CD4-positive, alpha-beta T cell (primary cell): ENCODE results near the gene FRMD4B. TPM values are rescaled to one million over a fixed set of nuclear protein-coding genes. Genes with fewer than 3 reads are reported as not detected.
A peak's percentile ranks its signal among the peaks of the same experiment; 100 is the strongest.

Experiments
- ATAC-seq: fragments of 200-7000 bp; cut with Tn5 transposase; one replicate; pipeline ENCODE4 v1.10.0; 2022; ENCODE audit warnings: mild to moderate bottlenecking; ENCODE audit not compliant: poor library complexity
- CTCF ChIA-PET: fragments of 350-600 bp; sonication (Branson Sonifier 250); formaldehyde crosslinking; loops from one replicate; lab custom pipeline; 2021; ENCODE audit warnings: antibody characterized with exemption, inconsistent platforms; lab: Charles Lee
- POLR2A ChIA-PET: fragments of 350-600 bp; sonication (Branson Sonifier 250); formaldehyde crosslinking; loops from one replicate; lab custom pipeline; 2021; ENCODE audit warnings: antibody characterized with exemption, inconsistent platforms; lab: Charles Lee
- DNase-seq, 14 experiments: peaks; one replicate each; pipeline ENCODE4 v3.0.0-alpha.2; 2013 to 2020; ENCODE audit warnings: mixed read lengths in 2 of 14
- H3K27ac ChIP-seq, 2 donors: one replicate each; pipeline versions ENCODE4 v1.5.1 to v1.7.0; 2013; ENCODE audit warnings: low read length in 2 of 2, low read depth in 1 of 2, mild to moderate bottlenecking in 1 of 2
- H3K27me3 ChIP-seq, 2 experiments: 1 replicate in 1 of 2; 2 replicates in 1 of 2; pipeline versions ENCODE4 v1.6.1 to v1.7.0; 2013; ENCODE audit warnings: low read length in 2 of 2, control low read depth in 1 of 2, mild to moderate bottlenecking in 1 of 2, moderate library complexity in 1 of 2; ENCODE audit not compliant: insufficient read depth in 2 of 2, control insufficient read depth in 1 of 2
- H3K36me3 ChIP-seq: one replicate; pipeline ENCODE4 v1.6.1; 2013; ENCODE audit warnings: low read length, control low read depth; ENCODE audit not compliant: insufficient read depth
- H3K4me1 ChIP-seq: one replicate; pipeline ENCODE4 v1.6.1; 2013; ENCODE audit warnings: low read length, control low read depth; ENCODE audit not compliant: insufficient read depth
- H3K4me3 ChIP-seq: one replicate; pipeline ENCODE4 v1.5.1; 2013; ENCODE audit warnings: mild to moderate bottlenecking, low read length, moderate library complexity
- H3K9me3 ChIP-seq, 2 experiments: 1 replicate in 1 of 2; 2 replicates in 1 of 2; pipeline versions ENCODE4 v1.6.1 to v1.7.0; 2013; ENCODE audit warnings: low read length in 2 of 2, mild to moderate bottlenecking in 2 of 2, control low read depth in 1 of 2, moderate library complexity in 1 of 2; ENCODE audit not compliant: control insufficient read depth in 1 of 2, insufficient read depth in 1 of 2
- H3K27ac Mint-ChIP-seq: one replicate; pipeline ENCODE4 v1.8.0; 2020; ENCODE audit warnings: mixed read lengths
- H3K27me3 Mint-ChIP-seq: one replicate; pipeline ENCODE4 v1.8.0; 2021; ENCODE audit warnings: mixed read lengths
- H3K36me3 Mint-ChIP-seq: one replicate; pipeline ENCODE4 v1.8.0; 2021; ENCODE audit warnings: low read depth, mixed read lengths
- H3K4me1 Mint-ChIP-seq: one replicate; pipeline ENCODE4 v1.8.0; 2021; ENCODE audit warnings: low read depth, mixed read lengths
- H3K4me3 Mint-ChIP-seq: one replicate; pipeline ENCODE4 v1.8.0; 2020; ENCODE audit warnings: mild to moderate bottlenecking, mixed read lengths
- H3K9me3 Mint-ChIP-seq: one replicate; pipeline ENCODE4 v1.8.0; 2020; ENCODE audit warnings: mixed read lengths
- CTCF ChIP-seq: fragments of 200-600 bp; IDR thresholded peaks from one replicate; pipeline ENCODE4 v1.8.0; 2022; ENCODE audit warnings: antibody characterized with exemption, mild to moderate bottlenecking
- intact Hi-C, 2 experiments: fragments of 100-400 bp; cut with DNase I in 1 of 2; cut with micrococcal nuclease in 1 of 2; formaldehyde crosslinking; loops; one replicate each; pipeline versions ENCODE4 v1.15.1 to v1.9.0; 2023 to 2025; cut with DNase I, micrococcal nuclease
- total RNA-seq, 174 experiments: library from RNA in 2 of 174; stranded (reverse) in 2 of 174; gene quantifications; one replicate each; pipeline ENCODE4 v1.2.3 and lab custom pipeline; 2021 to 2026

FRMD4B gene
- total RNA-seq, 2 experiments from 2014 or later, result 5.5 to 7.7 TPM

DNA sequence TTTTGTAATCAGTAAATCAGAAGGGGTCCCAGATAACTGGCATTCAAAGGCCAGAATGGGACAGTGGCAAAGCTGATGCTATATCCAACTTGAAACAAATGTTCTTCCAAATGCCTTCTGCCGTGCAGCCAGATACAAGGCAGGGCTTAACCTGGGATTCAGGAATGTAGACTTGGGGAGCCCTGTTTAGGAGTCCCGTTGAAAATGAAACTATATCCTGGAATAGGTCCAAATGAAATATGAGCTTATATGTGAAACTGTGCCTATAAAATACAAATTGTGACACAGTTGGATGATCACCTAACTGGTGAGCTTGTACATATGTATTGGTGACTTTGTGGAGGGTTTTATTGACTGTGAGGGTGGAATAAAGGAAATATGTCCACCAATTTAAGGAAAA is 28.7 kb downstream of the FRMD4B start:
- H3K27me3 Mint-ChIP-seq, result peaks cover 6% of the 10 kb centered on the region
- Histone ChIP-seq H3K27me3 (no peaks in the 10 kb centered on the region), H3K9me3 (peaks cover 0 to 4% of the 10 kb centered on the region in 2 experiments), H3K27ac (no peak overlapping the region), H3K4me3 (no peak overlapping the region), H3K36me3 (no peaks in the 10 kb centered on the region), H3K4me1 (no peaks in the 10 kb centered on the region)
- ChIA-PET POLR2A (no interaction called here), CTCF (interaction anchor here (1.0 kb wide), 1 partner anchor 60 kb away, joined by 3 read pairs; no protein-coding TSS in a partner anchor)
- H3K27ac Mint-ChIP-seq, result no peak overlapping the region
- peaks cover 10% of the 10 kb centered on the region for H3K4me1 Mint-ChIP-seq
- no peaks in the 10 kb centered on the region for H3K36me3 Mint-ChIP-seq
- ATAC-seq, result no peak
- intact Hi-C loops, result no loop called here
- TF ChIP-seq CTCF, result no peak
- no peak for DNase-seq
- no peak overlapping the region for H3K4me3 Mint-ChIP-seq
- H3K9me3 Mint-ChIP-seq, result peaks cover 5% of the 10 kb centered on the region

GRCh38 chr3:69354948-69355347 is 30.9 kb downstream of the FRMD4B start:
- POLR2A ChIA-PET, result no interaction called here
- no peaks in the 10 kb centered on the region for H3K27me3 ChIP-seq
- no peak overlapping the region for H3K27ac ChIP-seq
- H3K4me3 ChIP-seq, result no peak overlapping the region
- H3K4me3 Mint-ChIP-seq, result no peak overlapping the region
- DNase-seq (no peak), ATAC-seq (no peak)
- peaks cover 0 to 4% of the 10 kb centered on the region in 2 experiments for H3K9me3 ChIP-seq
- CTCF ChIA-PET, result no interaction called here
- intact Hi-C loops, result no loop called here
- no peaks in the 10 kb centered on the region for H3K36me3 Mint-ChIP-seq
- peaks cover 5% of the 10 kb centered on the region for H3K9me3 Mint-ChIP-seq
- H3K36me3 ChIP-seq, result no peaks in the 10 kb centered on the region
- H3K4me1 Mint-ChIP-seq, result peaks cover 12% of the 10 kb centered on the region
- H3K27ac Mint-ChIP-seq, result no peak overlapping the region
- no peaks in the 10 kb centered on the region for H3K4me1 ChIP-seq
- peaks cover 9% of the 10 kb centered on the region for H3K27me3 Mint-ChIP-seq
- no peak for TF ChIP-seq CTCF

DNA sequence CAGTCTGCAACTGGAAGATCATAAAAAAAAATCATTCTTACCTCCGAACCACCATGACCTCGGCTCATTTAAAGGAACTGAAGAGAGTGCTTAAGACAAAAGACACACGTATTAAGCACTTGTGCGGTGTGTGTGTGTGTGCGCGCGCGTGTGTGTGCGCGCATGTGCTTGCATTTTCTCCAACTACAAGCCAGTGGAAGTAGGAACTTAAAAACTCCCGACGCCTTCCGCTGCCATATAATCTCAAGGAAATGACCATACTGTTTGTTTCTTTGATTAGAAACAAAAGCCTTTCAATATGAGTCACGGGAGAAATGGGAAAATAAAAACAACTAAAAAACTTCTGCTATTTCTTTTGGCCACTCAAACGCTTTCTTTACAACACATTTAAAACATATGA is 32.4 kb downstream of the FRMD4B start:
- Mint-ChIP-seq H3K9me3 (no peaks in the 10 kb centered on the region), H3K36me3 (no peaks in the 10 kb centered on the region), H3K4me3 (peak overlapping the region; percentile 38), H3K27me3 (peaks cover 9% of the 10 kb centered on the region), H3K27ac (no peak overlapping the region), H3K4me1 (peaks cover 12% of the 10 kb centered on the region)
- H3K27me3 ChIP-seq, result no peaks in the 10 kb centered on the region
- no peak overlapping the region for H3K27ac ChIP-seq
- H3K36me3 ChIP-seq, result no peaks in the 10 kb centered on the region
- no peaks in the 10 kb centered on the region for H3K4me1 ChIP-seq
- CTCF ChIA-PET, result no interaction called here
- intact Hi-C loops, result no loop called here
- POLR2A ChIA-PET, result no interaction called here
- H3K9me3 ChIP-seq, result no peaks in the 10 kb centered on the region
- TF ChIP-seq CTCF, result no peak
- ATAC-seq, result no peak
- H3K4me3 ChIP-seq, result peak overlapping the region; percentile 24
- peak in 3 of 14 experiments; percentile 4 to 57 (median 51) for DNase-seq
